ENCODE data around the gene NPAS1.

The NPAS1 gene

DNA sequence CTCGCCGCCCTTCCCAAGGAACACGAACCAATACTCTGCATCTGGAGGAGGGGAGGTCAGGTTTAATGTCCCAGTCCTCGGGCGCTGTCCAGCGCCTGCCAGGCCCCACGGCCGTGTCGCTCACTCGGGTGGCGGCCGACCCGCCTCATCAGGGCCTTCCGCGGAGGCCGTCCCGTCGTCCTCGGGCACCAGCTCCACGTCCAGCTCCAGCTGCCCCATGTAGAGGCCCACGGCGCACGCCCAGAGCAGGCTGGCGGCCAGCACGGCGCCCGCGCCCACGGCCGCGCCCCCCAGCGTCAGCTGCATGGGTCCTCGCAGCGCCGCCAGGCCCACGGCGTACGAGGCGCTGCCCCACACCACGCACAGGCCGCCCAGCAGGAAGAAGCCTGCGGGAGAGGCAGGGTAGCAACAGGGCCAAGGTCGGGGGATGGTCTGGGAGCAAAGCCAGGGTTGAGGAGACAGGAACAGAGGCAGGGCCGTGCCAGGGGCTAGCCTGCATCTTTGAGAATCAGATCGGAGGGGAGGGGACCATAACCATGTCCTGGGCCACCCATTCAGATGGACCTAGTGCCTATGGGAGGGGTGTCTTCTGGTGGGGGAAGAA lies 26.3 kb downstream of the NPAS1 start:
- TF ChIP-seq, protein P1, sequence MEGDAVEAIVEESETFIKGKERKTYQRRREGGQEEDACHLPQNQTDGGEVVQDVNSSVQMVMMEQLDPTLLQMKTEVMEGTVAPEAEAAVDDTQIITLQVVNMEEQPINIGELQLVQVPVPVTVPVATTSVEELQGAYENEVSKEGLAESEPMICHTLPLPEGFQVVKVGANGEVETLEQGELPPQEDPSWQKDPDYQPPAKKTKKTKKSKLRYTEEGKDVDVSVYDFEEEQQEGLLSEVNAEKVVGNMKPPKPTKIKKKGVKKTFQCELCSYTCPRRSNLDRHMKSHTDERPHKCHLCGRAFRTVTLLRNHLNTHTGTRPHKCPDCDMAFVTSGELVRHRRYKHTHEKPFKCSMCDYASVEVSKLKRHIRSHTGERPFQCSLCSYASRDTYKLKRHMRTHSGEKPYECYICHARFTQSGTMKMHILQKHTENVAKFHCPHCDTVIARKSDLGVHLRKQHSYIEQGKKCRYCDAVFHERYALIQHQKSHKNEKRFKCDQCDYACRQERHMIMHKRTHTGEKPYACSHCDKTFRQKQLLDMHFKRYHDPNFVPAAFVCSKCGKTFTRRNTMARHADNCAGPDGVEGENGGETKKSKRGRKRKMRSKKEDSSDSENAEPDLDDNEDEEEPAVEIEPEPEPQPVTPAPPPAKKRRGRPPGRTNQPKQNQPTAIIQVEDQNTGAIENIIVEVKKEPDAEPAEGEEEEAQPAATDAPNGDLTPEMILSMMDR (IDR thresholded peaks at IDR 0.05): no peak

- TF ChIP-seq, protein P1 (IDR thresholded peaks at IDR 0.05): no peak
Measured at GRCh38 chr19:47047272-47047762, 27.7 kb downstream of the NPAS1 start.

- TF ChIP-seq, protein P1 (IDR thresholded peaks at IDR 0.05): no peak
Measured at GRCh38 chr19:47047763-47048405, 28.2 kb downstream of the NPAS1 start.

- TF ChIP-seq, protein P1 (IDR thresholded peaks at IDR 0.05): no peak
Measured at GRCh38 chr19:47049307-47049700, 29.7 kb downstream of the NPAS1 start.

DNA sequence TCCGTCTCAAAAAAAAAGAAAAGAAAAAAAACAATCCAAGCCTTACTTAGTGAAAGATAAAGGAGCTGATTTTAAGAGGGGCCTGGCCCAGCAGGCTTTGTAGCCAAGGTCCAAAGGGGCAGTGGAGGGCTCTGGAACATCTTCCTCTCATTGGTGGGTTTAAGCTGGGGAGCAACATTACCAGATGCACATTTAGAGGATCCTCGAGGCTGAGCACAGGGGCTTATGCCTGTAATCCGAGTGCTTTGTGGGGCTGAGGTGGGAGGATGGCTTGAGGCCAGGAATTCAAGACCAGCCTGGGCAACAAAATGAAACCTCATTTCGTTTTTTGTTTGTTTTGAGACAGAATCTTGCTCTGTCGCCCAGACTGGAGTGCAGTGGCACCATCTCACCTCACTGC lies 36.8 kb downstream of the NPAS1 start:
- TF ChIP-seq, protein P1 (IDR thresholded peaks at IDR 0.05): no peak

DNA sequence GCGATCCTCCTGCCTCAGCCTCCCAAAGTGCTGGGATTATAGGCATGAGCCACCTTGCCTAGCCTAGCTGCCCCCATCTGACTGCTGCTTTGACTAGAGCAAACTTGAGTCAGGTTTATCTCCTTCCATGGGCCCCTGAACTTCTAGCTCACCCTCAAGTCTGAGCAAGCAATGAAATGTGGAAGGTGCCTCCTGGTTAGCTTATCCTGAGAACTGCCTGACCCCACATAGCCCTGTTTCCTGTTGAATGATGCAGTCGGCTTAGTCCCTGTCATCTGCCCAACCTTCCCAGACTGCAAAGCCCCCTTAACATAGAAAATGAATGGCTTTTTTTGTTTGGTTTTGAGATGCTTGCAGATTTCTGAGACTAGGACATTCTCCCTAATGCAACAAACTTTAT lies 37.7 kb downstream of the NPAS1 start:
- TF ChIP-seq, protein P1 (IDR thresholded peaks at IDR 0.05): no peak

DNA sequence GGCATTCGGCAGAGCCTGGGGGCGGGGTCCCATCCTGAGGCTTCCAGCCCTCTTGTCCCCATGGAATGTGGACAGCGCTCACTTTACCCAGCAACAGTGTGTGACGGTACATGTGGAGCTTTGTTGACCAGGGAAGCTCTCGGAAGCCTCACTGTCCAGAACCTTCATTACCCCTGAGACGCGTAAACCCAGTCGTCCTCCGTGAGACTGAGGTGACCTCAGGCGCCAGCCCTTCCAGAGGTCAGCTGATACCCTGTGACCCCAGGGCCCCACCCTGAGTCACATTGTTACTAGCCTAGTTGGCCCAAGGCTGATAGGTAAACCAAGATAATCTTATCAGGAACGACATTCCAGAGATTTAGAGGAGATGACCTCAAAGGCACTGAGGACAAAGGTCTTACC lies 39.0 kb downstream of the NPAS1 start:
- TF ChIP-seq, protein P1 (IDR thresholded peaks at IDR 0.05): no peak

Measured in LNCAP (cell line).